ENCODE measurements around the gene PDK2.

Gene PDK2

DNA sequence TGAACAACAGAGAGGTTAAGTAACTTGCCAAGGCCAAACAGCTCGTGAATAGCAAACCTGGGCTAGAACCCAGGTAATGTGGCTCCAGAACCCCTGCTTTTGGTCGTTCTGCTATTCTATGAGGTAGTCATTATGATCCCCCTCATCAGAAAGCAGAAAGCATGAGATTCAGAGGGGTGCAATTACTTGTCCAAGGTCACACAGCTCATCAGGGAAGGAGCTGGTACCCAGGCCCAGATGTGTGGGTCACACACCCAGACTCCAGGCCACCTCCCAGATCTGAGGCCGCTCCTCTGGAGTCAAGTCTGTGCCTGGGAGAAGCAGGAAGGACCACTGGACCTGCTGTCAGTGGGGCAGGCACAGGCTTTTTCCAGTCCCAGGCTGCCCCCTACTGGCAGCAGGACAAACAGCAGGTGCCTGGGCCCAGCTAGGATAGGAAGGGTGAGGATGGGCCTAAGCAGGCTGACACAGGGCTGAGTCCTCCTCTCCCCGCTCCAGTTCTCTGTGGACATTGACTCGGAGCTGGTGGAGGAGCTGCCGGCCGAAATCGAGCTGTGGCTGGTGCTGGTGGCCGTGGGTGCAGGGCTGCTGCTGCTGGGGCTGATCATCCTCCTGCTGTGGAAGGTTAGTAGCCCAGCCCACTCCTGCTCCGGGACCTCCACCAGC, 7.8 kb upstream of the PDK2 start:
- ChIA-PET POLR2A (interaction anchor here (0.5 to 1.0 kb wide), 5 partner anchors 40 to 244 kb away, joined by 3 to 5 read pairs (median 3); no protein-coding TSS in a partner anchor), CTCF (interaction anchor here (0.8 to 3.2 kb wide), 38 partner anchors 10 to 275 kb away, joined by 3 to 188 read pairs (median 5); partner anchors contain the start of genes ITGA3 and PPP1R9B)
- peak; percentile 97 for TF ChIP-seq CTCF (IDR thresholded peaks at IDR 0.05; ENCODE audit: insufficient read depth, low read length, missing control alignments)
- DNase-seq (ENCODE audit: low read depth, low spot score): no peak
- H3K4me3 ChIP-seq (ENCODE audit: low read depth, low read length): no peak overlapping the region

DNA sequence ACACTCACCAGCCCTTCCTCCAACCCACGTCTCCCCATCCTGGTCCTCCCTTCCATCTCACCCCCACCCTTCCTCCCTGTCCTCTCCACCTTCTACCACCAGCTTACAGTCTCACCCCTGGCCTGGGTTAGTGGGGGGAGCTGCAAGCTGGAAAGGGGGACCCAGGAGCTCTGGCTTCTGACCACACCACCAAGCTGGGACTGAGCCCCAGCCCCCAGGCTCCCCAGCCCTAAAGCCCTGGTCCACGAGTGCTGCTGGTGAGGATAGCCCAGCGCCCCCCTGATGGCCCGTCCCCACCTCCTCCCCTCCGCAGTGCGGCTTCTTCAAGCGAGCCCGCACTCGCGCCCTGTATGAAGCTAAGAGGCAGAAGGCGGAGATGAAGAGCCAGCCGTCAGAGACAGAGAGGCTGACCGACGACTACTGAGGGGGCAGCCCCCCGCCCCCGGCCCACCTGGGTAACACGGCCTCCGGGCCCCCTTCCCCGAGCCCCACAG, 7.2 kb upstream of the PDK2 start:
- no peak for DNase-seq (ENCODE audit: low read depth, low spot score)
- TF ChIP-seq CTCF (IDR thresholded peaks at IDR 0.05; ENCODE audit: insufficient read depth, low read length, missing control alignments): no peak
- no peak overlapping the region for H3K4me3 ChIP-seq (ENCODE audit: low read depth, low read length)
- CTCF ChIA-PET: interaction anchor here (0.8 to 3.2 kb wide), 33 partner anchors 9 to 274 kb away, joined by 3 to 188 read pairs (median 6); partner anchors contain the start of genes ITGA3 and PPP1R9B
- POLR2A ChIA-PET: interaction anchor here (0.6 to 1.0 kb wide), 4 partner anchors 60 to 245 kb away, joined by 3 to 5 read pairs (median 3); no protein-coding TSS in a partner anchor

GRCh38 chr17:50088952-50089825, 6.0 kb upstream of the PDK2 start:
- ChIA-PET POLR2A (no interaction called here), CTCF (interaction anchor here (2.1 to 5.7 kb wide), 8 partner anchors 10 to 208 kb away, joined by 5 to 188 read pairs (median 52); no protein-coding TSS in a partner anchor)
- no peak overlapping the region for H3K4me3 ChIP-seq (ENCODE audit: low read depth, low read length)
- TF ChIP-seq CTCF (IDR thresholded peaks at IDR 0.05; ENCODE audit: insufficient read depth, low read length, missing control alignments): no peak
- DNase-seq (ENCODE audit: low read depth, low spot score): no peak

DNA sequence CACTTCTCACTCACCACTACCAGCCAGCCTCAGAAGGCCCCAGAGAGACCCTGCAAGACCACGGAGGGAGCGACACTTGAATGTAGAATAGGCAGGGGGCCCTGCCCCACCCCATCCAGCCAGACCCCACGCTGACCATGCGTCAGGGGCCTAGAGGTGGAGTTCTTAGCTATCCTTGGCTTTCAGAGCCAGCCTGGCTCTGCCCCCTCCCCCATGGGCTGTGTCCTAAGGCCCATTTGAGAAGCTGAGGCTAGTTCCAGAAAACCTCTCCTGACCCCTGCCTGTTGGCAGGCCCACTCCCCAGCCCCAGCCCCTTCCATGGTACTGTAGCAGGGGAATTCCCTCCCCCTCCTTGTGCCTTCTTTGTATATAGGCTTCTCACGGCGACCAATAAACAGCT, 5.1 kb upstream of the PDK2 start:
- TF ChIP-seq CTCF (IDR thresholded peaks at IDR 0.05; ENCODE audit: insufficient read depth, low read length, missing control alignments): no peak
- ChIA-PET POLR2A (no interaction called here), CTCF (interaction anchor here (1.3 to 5.7 kb wide), 7 partner anchors 11 to 228 kb away, joined by 4 to 280 read pairs (median 47); no protein-coding TSS in a partner anchor)

GRCh38 chr17:50090971-50091917, 3.9 kb upstream of the PDK2 start:
- no peak for TF ChIP-seq CTCF (IDR thresholded peaks at IDR 0.05; ENCODE audit: insufficient read depth, low read length, missing control alignments)
- no peak overlapping the region for H3K4me3 ChIP-seq (ENCODE audit: low read depth, low read length)
- ChIA-PET CTCF (interaction anchor here (1.2 to 9.8 kb wide), 16 partner anchors 12 to 227 kb away, joined by 3 to 280 read pairs (median 23); no protein-coding TSS in a partner anchor), POLR2A (interaction anchor here (0.6 kb wide), 1 partner anchor 25 kb away, joined by 4 read pairs; no protein-coding TSS in a partner anchor)
- DNase-seq (ENCODE audit: low read depth, low spot score): no peak

More for the DNA sequence above, 5.1 kb upstream of the PDK2 start:
- no peak overlapping the region for H3K4me3 ChIP-seq (ENCODE audit: low read depth, low read length)
- DNase-seq (ENCODE audit: low read depth, low spot score): no peak

All from AG04449 (cell line).